Measurements from ENCODE around the gene MMP15.

The MMP15 gene

GRCh38 chr16:58084635-58085034 is 59.1 kb downstream of the MMP15 start:
- no peak overlapping the region for H3K4me3 ChIP-seq (ENCODE audit: low read depth, low read length, poor library complexity, severe bottlenecking)
- H3K4me1 ChIP-seq (ENCODE audit: insufficient read depth, low read length, severe bottlenecking), result no peaks in the 10 kb centered on the region
- no peak overlapping the region for H3K9ac ChIP-seq (ENCODE audit: low read length)
- H3K9me3 ChIP-seq (ENCODE audit: low read length), result no peaks in the 10 kb centered on the region
- no peak overlapping the region for H2AFZ ChIP-seq (ENCODE audit: low read length)
- no peaks in the 10 kb centered on the region for H3F3A ChIP-seq (ENCODE audit: insufficient read depth, low read length)
- H3K27me3 ChIP-seq (ENCODE audit: insufficient read depth, low read length), result no peaks in the 10 kb centered on the region
- TF ChIP-seq CTCF (IDR thresholded peaks at IDR 0.05; ENCODE audit: low read length) (no peak), EZH2 (IDR thresholded peaks at IDR 0.05; ENCODE audit: borderline replicate concordance, low read length) (no peak)
- H3K27ac ChIP-seq (ENCODE audit: low read depth, low read length, poor library complexity, severe bottlenecking), result no peak overlapping the region
- no peaks in the 10 kb centered on the region for H3K36me3 ChIP-seq (ENCODE audit: insufficient read depth, low read length)
- no peaks in the 10 kb centered on the region for H3K79me2 ChIP-seq (ENCODE audit: insufficient read depth, low read length)
- H4K20me1 ChIP-seq (ENCODE audit: insufficient read depth, low read length), result no peaks in the 10 kb centered on the region
- H3K4me2 ChIP-seq (ENCODE audit: low read length), result no peak overlapping the region
- H3K9me2 ChIP-seq (ENCODE audit: low read depth, low read length), result no peaks in the 10 kb centered on the region

DNA sequence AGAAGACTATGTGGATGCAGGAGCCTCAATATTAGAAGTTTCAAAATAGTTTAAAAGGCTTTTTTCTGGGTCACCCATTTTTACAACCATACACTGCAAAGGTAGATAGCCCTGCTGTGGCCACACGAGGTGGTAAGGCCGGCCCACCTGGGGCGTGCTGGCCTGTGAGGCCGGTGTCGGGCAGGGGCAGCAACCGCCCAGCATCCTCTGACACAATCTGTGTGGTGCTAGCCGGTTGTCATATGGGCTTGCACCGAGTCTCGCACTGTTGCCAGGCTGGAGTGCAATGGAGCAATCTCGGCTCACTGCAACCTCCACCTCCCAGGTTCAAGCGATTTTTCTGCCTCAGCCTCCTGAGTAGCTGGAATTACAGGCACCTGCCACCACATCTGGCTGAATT is 59.6 kb downstream of the MMP15 start:
- no peaks in the 10 kb centered on the region for H3K9me3 ChIP-seq (ENCODE audit: low read length)
- H2AFZ ChIP-seq (ENCODE audit: low read length), result no peak overlapping the region
- H4K20me1 ChIP-seq (ENCODE audit: insufficient read depth, low read length), result no peaks in the 10 kb centered on the region
- no peaks in the 10 kb centered on the region for H3K27me3 ChIP-seq (ENCODE audit: insufficient read depth, low read length)
- no peaks in the 10 kb centered on the region for H3K79me2 ChIP-seq (ENCODE audit: insufficient read depth, low read length)
- H3K9ac ChIP-seq (ENCODE audit: low read length), result no peak overlapping the region
- TF ChIP-seq CTCF (IDR thresholded peaks at IDR 0.05; ENCODE audit: low read length), result no peak
- TF ChIP-seq EZH2 (IDR thresholded peaks at IDR 0.05; ENCODE audit: borderline replicate concordance, low read length), result no peak
- no peaks in the 10 kb centered on the region for H3K9me2 ChIP-seq (ENCODE audit: low read depth, low read length)
- no peaks in the 10 kb centered on the region for H3K4me1 ChIP-seq (ENCODE audit: insufficient read depth, low read length, severe bottlenecking)
- H3K27ac ChIP-seq (ENCODE audit: low read depth, low read length, poor library complexity, severe bottlenecking), result no peak overlapping the region
- no peak overlapping the region for H3K4me3 ChIP-seq (ENCODE audit: low read depth, low read length, poor library complexity, severe bottlenecking)
- H3F3A ChIP-seq (ENCODE audit: insufficient read depth, low read length), result no peaks in the 10 kb centered on the region
- H3K36me3 ChIP-seq (ENCODE audit: insufficient read depth, low read length), result no peaks in the 10 kb centered on the region
- no peak overlapping the region for H3K4me2 ChIP-seq (ENCODE audit: low read length)

- no peak overlapping the region for H3K4me2 ChIP-seq (ENCODE audit: low read length)
- no peaks in the 10 kb centered on the region for H3K9me3 ChIP-seq (ENCODE audit: low read length)
- H3K27me3 ChIP-seq (ENCODE audit: insufficient read depth, low read length), result no peaks in the 10 kb centered on the region
- H3K9ac ChIP-seq (ENCODE audit: low read length), result no peak overlapping the region
- no peaks in the 10 kb centered on the region for H3F3A ChIP-seq (ENCODE audit: insufficient read depth, low read length)
- no peaks in the 10 kb centered on the region for H3K79me2 ChIP-seq (ENCODE audit: insufficient read depth, low read length)
- no peaks in the 10 kb centered on the region for H3K4me1 ChIP-seq (ENCODE audit: insufficient read depth, low read length, severe bottlenecking)
- TF ChIP-seq EZH2 (IDR thresholded peaks at IDR 0.05; ENCODE audit: borderline replicate concordance, low read length) (no peak), CTCF (IDR thresholded peaks at IDR 0.05; ENCODE audit: low read length) (no peak)
- no peaks in the 10 kb centered on the region for H4K20me1 ChIP-seq (ENCODE audit: insufficient read depth, low read length)
- H3K9me2 ChIP-seq (ENCODE audit: low read depth, low read length), result no peaks in the 10 kb centered on the region
- no peak overlapping the region for H2AFZ ChIP-seq (ENCODE audit: low read length)
- no peak overlapping the region for H3K27ac ChIP-seq (ENCODE audit: low read depth, low read length, poor library complexity, severe bottlenecking)
- H3K36me3 ChIP-seq (ENCODE audit: insufficient read depth, low read length), result no peaks in the 10 kb centered on the region
- H3K4me3 ChIP-seq (ENCODE audit: low read depth, low read length, poor library complexity, severe bottlenecking), result no peak overlapping the region
Observed at GRCh38 chr16:58085584-58086251, 60.2 kb downstream of the MMP15 start.
